GM18909 (cell line): ENCODE results near the gene RPTOR.

Experiments
- ATAC-seq: cut with Tn5 transposase; IDR thresholded peaks from one replicate; pipeline ENCODE4 v1.9.1; 2021; ENCODE audit warnings: mild to moderate bottlenecking; ENCODE audit not compliant: unreplicated experiment, poor library complexity

Gene RPTOR

GRCh38 chr17:80633207-80633606, 88.6 kb downstream of the RPTOR start:
- no peak for ATAC-seq

DNA sequence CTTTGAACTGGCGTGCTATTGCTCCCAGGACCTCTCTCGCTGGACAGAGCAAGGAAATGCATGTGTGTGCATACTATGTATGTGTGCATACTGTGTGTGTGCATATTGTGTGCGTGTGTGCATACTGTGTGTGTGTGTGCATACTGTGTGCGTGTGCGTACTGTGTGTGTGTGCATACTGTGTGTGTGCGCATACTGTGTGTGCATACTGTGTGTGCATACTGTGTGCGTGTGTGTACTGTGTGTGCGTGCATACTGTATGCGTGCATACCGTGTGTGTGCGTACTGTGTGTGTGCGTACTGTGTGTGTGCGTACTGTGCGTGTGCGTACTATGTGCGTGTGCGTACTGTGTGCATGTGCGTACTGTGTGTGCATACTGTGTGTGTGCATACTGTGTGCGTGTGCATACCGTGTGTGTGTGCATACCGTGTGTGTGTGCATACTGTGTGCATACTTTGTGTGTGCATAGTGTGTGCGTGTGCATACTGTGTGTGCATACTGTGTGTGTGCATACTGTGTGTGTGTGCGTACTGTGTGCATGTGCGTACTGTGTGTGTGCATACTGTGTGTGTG, 89.4 kb downstream of the RPTOR start:
- ATAC-seq: no peak

DNA sequence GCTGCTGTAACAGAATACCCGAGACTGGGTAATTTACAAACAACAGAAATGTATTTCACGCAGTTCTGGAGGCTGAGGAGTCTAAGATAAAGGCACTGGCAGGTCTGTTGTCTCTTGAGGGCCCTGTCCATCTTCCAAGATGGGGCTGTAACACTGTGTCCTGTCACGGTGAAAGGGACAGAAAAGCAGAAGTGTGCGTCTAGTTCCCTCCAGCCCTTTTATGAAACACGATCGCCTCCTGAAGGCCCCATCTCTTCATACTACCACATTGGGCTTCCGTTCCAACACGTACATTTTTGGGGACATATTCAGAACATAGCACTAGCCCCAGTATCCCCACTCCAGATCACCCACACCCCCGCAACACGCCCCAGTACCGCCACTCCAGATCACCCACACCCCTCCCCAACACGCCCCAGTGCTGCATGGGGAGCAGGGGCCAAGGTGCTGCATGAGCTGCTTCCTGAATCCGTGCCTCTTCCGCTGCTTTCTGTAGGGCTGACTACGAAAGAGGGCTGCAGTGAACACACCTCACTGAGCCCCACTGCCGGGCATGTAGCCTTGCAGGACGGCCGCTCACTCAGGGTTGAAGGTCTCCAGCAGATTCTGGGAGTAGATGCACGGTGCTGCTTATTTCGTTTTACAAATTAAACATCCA, 91.9 kb downstream of the RPTOR start:
- ATAC-seq: no peak

- no peak for ATAC-seq
Observed at GRCh38 chr17:80637048-80637781, 92.6 kb downstream of the RPTOR start.

- ATAC-seq: no peak
Observed at GRCh38 chr17:80639658-80640057, 95.0 kb downstream of the RPTOR start.

DNA sequence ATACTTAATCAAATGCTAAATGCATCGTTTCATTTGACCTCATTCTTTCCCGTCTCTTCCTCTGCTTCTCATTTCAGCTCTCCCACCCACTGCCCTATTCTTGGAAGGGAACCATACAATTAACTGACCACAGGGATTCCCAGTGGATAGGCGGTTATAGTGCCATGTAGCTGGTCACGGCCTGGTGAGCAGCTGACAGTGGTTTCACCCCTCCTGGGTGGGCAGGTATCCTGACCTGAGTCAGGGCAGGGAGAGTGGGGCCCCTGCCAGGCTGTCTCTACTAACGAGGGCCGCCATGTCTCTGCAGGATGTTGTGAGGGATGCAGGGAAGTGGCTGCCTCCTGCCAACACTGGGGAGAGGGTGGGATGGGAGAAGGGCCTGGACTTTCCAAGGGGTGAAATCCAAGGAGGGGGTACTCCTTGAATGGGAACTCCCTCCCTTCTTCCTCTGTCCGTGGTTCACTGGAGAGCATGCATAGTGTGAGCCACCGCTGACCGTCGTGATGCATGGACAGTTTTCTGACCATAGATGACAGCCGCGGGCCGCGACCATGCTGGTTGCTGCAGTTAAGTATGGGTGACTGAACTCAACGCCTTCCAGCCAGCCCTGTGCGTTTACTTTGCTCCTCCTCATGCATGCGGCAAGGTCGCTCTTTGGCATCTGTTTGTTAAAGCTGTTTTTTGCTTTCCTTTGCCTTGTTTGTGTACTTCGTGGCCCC, 95.9 kb downstream of the RPTOR start:
- no peak for ATAC-seq

DNA sequence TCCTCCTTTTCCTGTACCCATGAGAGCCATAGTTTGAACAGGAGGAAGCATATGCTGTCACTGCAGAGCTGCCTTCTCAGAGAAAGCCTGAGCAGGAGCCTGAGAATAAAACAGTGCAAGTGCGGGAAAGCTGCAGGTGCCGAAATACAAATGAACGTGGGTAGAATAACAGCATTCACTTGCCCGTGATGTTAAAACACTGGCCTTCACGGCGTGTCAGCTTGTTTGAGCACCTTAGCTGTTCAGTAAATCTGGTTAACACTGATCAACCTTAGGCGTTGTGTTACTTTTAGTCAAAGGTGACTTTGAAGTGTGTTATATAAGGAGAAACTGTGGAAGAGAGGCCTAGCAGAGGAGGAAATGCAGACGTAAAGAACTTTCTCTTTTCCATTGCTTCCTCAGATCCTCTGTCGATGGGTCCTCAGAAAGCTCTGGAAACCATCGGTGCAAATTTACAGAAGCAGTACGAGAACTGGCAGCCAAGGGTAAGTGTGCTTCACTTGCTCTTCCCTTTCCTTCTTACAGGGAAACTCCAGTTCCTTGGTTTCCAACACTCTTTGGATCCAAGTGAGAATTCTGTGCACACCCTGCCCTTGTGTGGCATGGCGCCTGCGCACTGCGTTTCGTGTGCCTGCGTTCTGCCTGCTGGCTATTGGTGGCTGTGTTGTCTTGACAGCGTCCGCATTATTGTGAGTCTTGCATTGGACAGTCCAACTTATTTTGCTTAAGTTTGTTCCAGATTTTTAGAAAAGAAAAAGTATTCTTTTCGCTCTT, 98.9 kb downstream of the RPTOR start:
- no peak for ATAC-seq

GRCh38 chr17:80644536-80644935, 99.9 kb downstream of the RPTOR start:
- ATAC-seq: no peak

DNA sequence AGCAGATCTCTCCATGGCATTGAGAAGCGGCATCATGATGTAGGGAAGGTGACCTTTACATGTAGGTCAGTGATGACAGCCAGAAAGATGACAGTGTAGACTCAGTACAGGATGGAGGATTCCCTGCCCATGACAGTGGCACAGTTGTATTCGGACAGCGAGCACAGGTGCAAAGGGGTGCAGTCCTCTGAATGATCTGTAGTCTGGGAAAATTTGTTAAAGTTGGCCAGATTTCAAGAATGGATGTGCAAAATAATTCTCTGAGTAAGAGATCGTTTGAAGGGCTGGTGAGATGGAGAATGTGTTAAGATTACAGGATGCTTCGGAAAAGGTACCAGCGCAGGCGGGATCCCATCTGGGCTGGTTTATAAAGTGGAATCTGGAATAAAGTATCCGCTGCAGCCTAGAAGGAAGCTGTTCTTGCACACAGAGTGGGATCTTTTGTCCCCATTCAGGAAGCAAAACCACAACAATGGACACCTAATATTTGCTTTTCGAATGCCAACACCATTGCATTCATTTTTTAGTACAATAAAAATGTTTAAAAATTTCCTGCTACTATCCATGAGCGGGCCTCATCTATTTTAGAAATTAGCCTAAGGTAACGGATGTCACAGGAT, 101.2 kb downstream of the RPTOR start:
- ATAC-seq: no peak

DNA sequence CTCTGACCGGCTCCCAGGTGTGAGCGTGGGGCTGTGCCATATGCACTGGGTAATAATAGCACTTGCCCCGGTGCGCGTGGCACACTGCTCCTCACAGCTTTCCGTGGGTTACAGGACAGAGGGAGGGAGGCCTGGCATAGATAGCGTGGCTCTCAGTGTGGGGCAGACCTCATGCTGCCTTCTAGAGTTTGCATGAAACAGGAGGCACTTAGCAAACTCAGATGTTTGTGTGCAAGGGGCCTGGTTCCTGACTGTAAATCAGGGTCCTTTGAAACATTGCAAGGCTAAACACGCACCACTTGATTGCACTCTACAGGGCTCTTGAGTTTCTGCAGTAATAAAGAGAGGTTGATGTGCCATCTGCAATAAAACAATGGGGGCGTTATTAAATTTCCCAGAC, 101.7 kb downstream of the RPTOR start:
- no peak for ATAC-seq

GRCh38 chr17:80647746-80648145, 103.1 kb downstream of the RPTOR start:
- no peak for ATAC-seq

DNA sequence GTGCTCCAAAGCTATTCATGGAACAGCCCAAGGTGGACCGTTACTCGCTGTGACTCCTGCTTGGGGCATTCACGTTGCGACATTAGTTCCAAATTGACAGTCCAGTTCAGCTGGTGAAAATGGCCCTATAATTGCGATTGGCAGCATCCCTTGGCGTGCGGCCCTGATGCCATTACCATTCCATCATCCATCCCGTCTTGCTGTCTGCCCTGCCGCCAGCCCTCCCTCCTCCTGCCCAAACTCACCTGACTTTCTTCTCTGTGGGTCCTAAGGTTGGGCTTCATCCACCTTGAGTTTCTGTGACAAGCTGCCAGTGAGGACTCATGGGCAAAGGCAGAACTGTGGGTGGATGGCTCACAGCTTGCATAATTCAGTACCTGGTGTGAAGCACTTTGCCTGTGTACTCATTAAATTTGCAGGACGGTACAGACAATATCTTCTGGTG, 104.6 kb downstream of the RPTOR start:
- no peak for ATAC-seq

DNA sequence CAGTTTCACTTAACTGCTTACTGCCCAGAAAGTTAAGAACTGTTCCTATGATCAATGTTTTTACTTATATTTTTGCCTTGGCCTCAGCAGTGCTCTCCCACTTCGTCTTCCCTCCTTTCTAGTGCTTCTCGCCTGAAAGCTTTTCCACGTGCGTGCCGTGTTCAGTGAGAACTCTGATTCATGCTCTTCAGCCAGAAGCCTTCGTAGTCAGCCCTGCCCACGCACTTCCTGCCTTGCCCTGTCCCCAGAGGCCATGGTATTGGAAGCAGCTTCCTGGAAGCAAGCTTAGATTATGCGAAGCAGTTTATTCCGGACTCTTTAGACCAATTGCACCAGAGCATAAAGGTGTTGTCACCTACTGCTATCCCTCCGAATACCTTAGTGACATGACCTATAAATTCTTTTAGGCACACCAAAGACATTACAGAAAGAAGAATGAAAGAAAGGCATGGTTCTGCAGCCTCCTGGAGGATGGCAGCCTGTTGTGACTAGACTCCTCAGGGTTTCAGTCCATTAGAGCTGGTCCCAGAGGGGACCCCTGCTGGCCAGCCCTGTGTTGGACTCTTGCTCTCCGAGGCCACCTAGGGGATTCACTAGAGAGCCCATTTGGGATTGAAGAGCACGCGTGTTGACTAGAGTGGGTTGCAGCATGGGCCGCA, 105.2 kb downstream of the RPTOR start:
- no peak for ATAC-seq

DNA sequence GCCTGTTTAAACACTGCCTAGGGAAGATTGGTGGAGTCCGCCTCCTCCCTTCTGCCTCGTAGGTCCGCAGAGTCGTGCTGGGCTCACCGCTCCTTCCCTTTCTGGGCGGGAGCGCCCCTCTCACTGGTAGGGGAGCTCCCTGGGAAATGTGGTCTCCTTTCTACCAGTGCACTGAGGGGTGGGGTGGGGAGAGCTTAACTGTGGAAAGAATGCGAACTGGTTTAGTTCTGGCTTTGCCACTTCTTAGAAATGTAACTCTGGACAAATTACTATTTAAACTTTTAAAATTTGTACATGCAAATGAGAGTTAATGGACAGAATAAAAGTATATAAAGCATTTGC, 105.7 kb downstream of the RPTOR start:
- ATAC-seq: no peak

DNA sequence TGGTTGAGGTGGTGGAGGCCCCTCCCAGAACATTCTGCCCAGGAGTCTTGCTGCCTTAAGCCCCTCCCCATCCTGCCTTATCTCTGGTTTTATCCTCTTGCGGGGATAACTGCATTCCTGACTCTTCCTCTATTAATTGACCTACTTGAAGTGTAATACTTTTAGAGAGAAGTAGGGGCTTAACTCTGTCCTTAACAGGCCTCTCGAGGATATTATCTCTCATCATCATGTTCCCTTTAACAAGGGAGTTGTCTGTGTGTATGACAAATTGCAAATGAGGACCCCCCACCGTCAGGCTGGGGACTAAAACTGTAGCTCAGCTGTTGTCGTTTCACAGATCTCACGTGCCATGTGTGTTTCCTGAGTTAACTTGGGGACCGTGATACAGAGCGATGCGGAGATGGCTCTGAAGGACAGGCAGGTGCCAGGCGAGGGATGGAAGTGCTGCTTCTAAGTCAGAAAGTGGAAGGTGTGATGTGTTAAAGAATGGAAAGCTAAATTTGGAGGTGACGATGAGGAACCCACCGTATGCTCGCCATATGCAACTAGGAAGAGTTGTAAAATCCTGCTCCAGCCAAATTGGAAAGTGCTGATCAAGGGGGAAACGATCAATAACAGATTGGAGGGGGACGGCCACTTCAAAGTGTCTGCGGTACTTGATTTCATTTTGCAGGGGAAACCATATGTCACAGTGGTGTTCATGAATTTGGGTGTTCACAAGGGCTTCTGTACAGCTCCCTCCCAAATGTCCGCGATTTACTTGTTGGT, 106.3 kb downstream of the RPTOR start:
- ATAC-seq: no peak

- ATAC-seq: no peak
Observed at GRCh38 chr17:80652756-80653330, 108.2 kb downstream of the RPTOR start.

- no peak for ATAC-seq
Observed at GRCh38 chr17:80653856-80654255, 109.2 kb downstream of the RPTOR start.

DNA sequence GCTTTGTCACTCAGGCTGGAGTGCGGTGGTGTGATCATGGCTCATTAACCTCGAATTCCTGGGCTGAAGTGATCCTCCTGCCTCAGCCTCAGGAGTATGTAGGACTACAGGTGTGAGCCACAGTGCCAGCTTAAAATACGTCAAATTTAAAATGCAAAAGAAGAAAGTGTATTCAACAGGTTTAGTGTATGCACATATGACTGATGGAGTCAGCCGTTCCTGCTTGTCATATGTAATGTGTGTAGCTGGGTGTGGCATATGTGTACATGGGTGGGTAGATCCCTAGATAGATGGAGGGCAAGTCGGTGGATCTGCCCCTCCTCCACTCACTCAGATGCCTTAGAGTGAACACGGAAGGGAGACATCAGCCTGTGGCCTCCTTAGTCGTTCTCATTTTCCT, 111.0 kb downstream of the RPTOR start:
- ATAC-seq: no peak
